GM12878 (cell line): Measurements from ENCODE around the gene CAMK2N2. TPM values are rescaled to one million over a fixed set of nuclear protein-coding genes. Genes with fewer than 3 reads are reported as not detected.

Source experiments
- ATAC-seq: fragments of 200-7000 bp; cut with Tn5 transposase; 3 replicates; pipeline ENCODE4 v1.9.1; 2020; ENCODE audit warnings: mild to moderate bottlenecking, moderate library complexity
- BruUV-seq: library from RNA; stranded (reverse); fragments of 400-500 nt; replicated peaks from 2 replicates; lab custom pipeline; 2021; lab: Mats Ljungman, UMichigan
- CTCF ChIA-PET: fragments of 300-600 bp; sonication (Branson Sonifier 250); formaldehyde crosslinking; extraction: SDS; loops from one replicate; lab custom pipeline; 2021; ENCODE audit warnings: inconsistent platforms; lab: Yijun Ruan, JAX
- POLR2A ChIA-PET: fragments of 350-600 bp; formaldehyde crosslinking; extraction: SDS; loops from one replicate; lab custom pipeline; 2021; ENCODE audit warnings: inconsistent platforms; lab: Charles Lee
- RAD21 ChIA-PET: fragments of 300-600 bp; sonication (Branson Sonifier 250); formaldehyde crosslinking; loops from one replicate; lab custom pipeline; 2023; ENCODE audit warnings: antibody characterized with exemption; ENCODE audit not compliant: unreplicated experiment; lab: Charles Lee
- SMC1A ChIA-PET: fragments of 300-600 bp; sonication (Branson Sonifier 250); formaldehyde crosslinking; loops from one replicate; lab custom pipeline; 2023; ENCODE audit not compliant: unreplicated experiment, uncharacterized antibody; lab: Charles Lee
- DNase-seq: peaks from one replicate; pipeline ENCODE4 v3.0.0-alpha.2; 2011; ENCODE audit warnings: low read depth, low spot score
- FAIRE-seq: peaks from 3 replicates; lab custom pipeline; 2011; peaks lifted over from hg19 to GRCh38; lab: Jason Lieb, UNC
- H2AFZ ChIP-seq: 2 replicates; pipeline ENCODE4 v1.6.0; 2011; ENCODE audit warnings: low read depth, low read length, control low read depth; ENCODE audit not compliant: control insufficient read depth
- H3K27ac ChIP-seq: 2 replicates; pipeline ENCODE4 v1.5.1; 2011; ENCODE audit warnings: control low read depth; ENCODE audit not compliant: control insufficient read depth, insufficient read depth
- H3K27me3 ChIP-seq, 2 experiments: replicated peaks in 1 of 2; 2 replicates each; pipeline versions ENCODE4 v1.6.0 to v1.6.1; 2011; ENCODE audit warnings: low read length in 1 of 2; ENCODE audit not compliant: control insufficient read depth in 2 of 2, insufficient read depth in 2 of 2
- H3K36me3 ChIP-seq, 2 experiments: 2 replicates each; pipeline ENCODE4 v1.5.1; 2011; ENCODE audit warnings: low read length in 1 of 2; ENCODE audit not compliant: control insufficient read depth in 2 of 2, insufficient read depth in 2 of 2
- H3K4me1 ChIP-seq: 2 replicates; pipeline ENCODE4 v1.6.1; 2011; ENCODE audit warnings: mild to moderate bottlenecking, low read length, moderate library complexity, mixed read lengths; ENCODE audit not compliant: control insufficient read depth, insufficient read depth
- H3K4me2 ChIP-seq: 2 replicates; pipeline ENCODE4 v1.6.0; 2011; ENCODE audit warnings: control low read depth; ENCODE audit not compliant: control insufficient read depth, insufficient read depth
- H3K4me3 ChIP-seq: fragments of 200-600 bp; sonication (generic); 2 replicates; pipeline ENCODE4 v1.5.1; 2016
- H3K79me2 ChIP-seq: 2 replicates; pipeline ENCODE4 v1.6.0; 2011; ENCODE audit warnings: low read length; ENCODE audit not compliant: control insufficient read depth, insufficient read depth
- H3K9ac ChIP-seq: 2 replicates; pipeline ENCODE4 v1.8.0; 2011; ENCODE audit warnings: low read length, control low read depth, mixed read lengths; ENCODE audit not compliant: control insufficient read depth, insufficient read depth
- H3K9me3 ChIP-seq: replicated peaks from 3 replicates; pipeline ENCODE4 v1.5.1; 2011; ENCODE audit warnings: mild to moderate bottlenecking, low read length; ENCODE audit not compliant: control insufficient read depth, insufficient read depth
- H4K20me1 ChIP-seq: 2 replicates; pipeline ENCODE4 v1.6.0; 2011; ENCODE audit not compliant: control insufficient read depth, insufficient read depth
- CHD1 ChIP-seq: IDR thresholded peaks from 2 replicates; pipeline ENCODE4 v1.6.1; 2012; ENCODE audit warnings: low read depth, low read length, improper control_type of control experiment
- EGR1 ChIP-seq, 2 experiments: IDR thresholded peaks; 1 replicate in 1 of 2; 2 replicates in 1 of 2; pipeline ENCODE4 v1.6.1; 2011 to 2012; ENCODE audit warnings: low read depth in 2 of 2, low read length in 2 of 2, borderline replicate concordance in 1 of 2, mild to moderate bottlenecking in 1 of 2, moderate library complexity in 1 of 2
- JUND ChIP-seq: IDR thresholded peaks from 2 replicates; pipeline ENCODE4 v1.6.1; 2012; ENCODE audit warnings: low read depth, mild to moderate bottlenecking, low read length, improper control_type of control experiment, moderate library complexity
- MXI1 ChIP-seq: fragments of 150-350 bp; IDR thresholded peaks from 2 replicates; pipeline ENCODE4 v1.6.1; 2011; ENCODE audit warnings: low read depth, mild to moderate bottlenecking, inconsistent platforms, low read length, improper control_type of control experiment
- NFXL1 ChIP-seq: fragments of 450-650 bp; IDR thresholded peaks from 2 replicates; pipeline ENCODE4 v1.6.1; 2017; ENCODE audit warnings: antibody characterized with exemption, mild to moderate bottlenecking, borderline replicate concordance
- RFX5 ChIP-seq: IDR thresholded peaks from 2 replicates; pipeline ENCODE4 v1.6.1; 2011; ENCODE audit warnings: low read depth, low read length, improper control_type of control experiment
- SIX5 ChIP-seq: IDR thresholded peaks from 2 replicates; pipeline ENCODE4 v1.6.1; 2011; ENCODE audit warnings: mild to moderate bottlenecking, low read depth, low read length, moderate library complexity; ENCODE audit not compliant: severe bottlenecking
- STAT1 ChIP-seq: fragments of 450-650 bp; conservative IDR thresholded peaks from 2 replicates; pipeline ENCODE4 v1.6.1; 2014; ENCODE audit warnings: antibody characterized with exemption, mild to moderate bottlenecking
- TCF3 ChIP-seq: IDR thresholded peaks from 2 replicates; pipeline ENCODE4 v1.6.1; 2012; ENCODE audit warnings: low read depth, mild to moderate bottlenecking, low read length, borderline replicate concordance; ENCODE audit not compliant: insufficient read depth
- WGBS: methylation state at CpG from one replicate; pipeline ENCODE4 v1.1.6; 2016; ENCODE audit warnings: low lambda C conversion rate; ENCODE audit not compliant: insufficient replicate concordance, insufficient coverage; ENCODE audit errors: missing lambda C conversion rate; 5-methylcytosine and 5-hydroxymethylcytosine counted together
- in situ Hi-C: fragments of 300-500 bp; cut with MboI; formaldehyde crosslinking; loops from 9 replicates; pipeline ENCODE4 v1.14.3; 2018; ENCODE audit warnings: mixed read lengths
- intact Hi-C: fragments of 100-400 bp; cut with micrococcal nuclease; formaldehyde crosslinking; loops from one replicate; pipeline ENCODE4 v1.14.2; 2022; ENCODE audit not compliant: unreplicated experiment
- polyA plus RNA-seq, 11 experiments: library from polyadenylated mRNA; depleted of rRNA in 4 of 11; unstranded in 6 of 11; stranded (reverse) in 5 of 11; fragments of >200 nt; fragmentation: Nextera tagmentation in 4 of 11; fragmentation: Illumina TruSeq in 1 of 11; extraction: Ambion mirVana in 4 of 11; extraction: Trizol in 1 of 11; gene quantifications; 1 replicate in 1 of 11; 2 replicates in 10 of 11; pipeline versions ENCODE4 v1.2.1 to v1.2.3, GENCODE V29; 2011 to 2016; ENCODE audit warnings: inconsistent platforms in 2 of 11, missing spikeins in 2 of 11, low read depth in 1 of 11
- total RNA-seq, 4 experiments: library from RNA; depleted of rRNA in 3 of 4; stranded (reverse); fragments of >200 nt in 3 of 4; fragmentation: Illumina TruSeq in 1 of 4; extraction: Trizol in 1 of 4; gene quantifications; 2 replicates each; pipeline versions ENCODE4 v1.2.1 to v1.2.3, GENCODE V29; 2013 to 2021
- TF ChIP-seq, protein P1 (sequence below): fragments of 150-350 bp; IDR thresholded peaks from 2 replicates; pipeline ENCODE4 v1.6.1; 2014; ENCODE audit warnings: mild to moderate bottlenecking, low read depth, low read length
- TF ChIP-seq, protein P2 (sequence below): fragments of 450-650 bp; IDR thresholded peaks from 2 replicates; pipeline ENCODE4 v1.6.1; 2017; ENCODE audit warnings: mild to moderate bottlenecking, low read depth, inconsistent platforms; ENCODE audit not compliant: poor library complexity, severe bottlenecking

The CAMK2N2 gene
- total and polyA plus RNA-seq, 10 of the 15 experiments (the other 5 are each of a cell fraction or from before 2014, with no cell fraction given), result 0.06 to 1.4 (median 0.45) TPM; not detected in 1

DNA sequence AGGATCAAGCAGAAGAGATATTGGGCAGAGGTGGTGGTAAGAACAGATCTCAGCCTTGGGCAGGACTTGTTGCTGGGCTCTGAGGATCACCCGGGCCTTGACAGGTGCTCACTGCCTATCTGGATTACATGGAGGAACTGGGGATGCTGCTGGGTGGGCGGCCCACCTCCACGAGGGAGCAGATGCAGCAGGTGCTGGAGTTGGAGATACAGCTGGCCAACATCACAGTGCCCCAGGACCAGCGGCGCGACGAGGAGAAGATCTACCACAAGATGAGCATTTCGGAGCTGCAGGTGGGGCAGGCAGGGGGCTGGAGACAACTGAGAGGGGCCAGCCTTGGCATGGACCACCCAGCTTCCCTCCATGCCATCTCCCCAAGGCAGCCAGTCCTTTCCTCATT lies 22.3 kb upstream of the CAMK2N2 start:
- BruUV-seq, result no TSS peak
- no peak for ATAC-seq
- POLR2A ChIA-PET, result no interaction called here
- Histone ChIP-seq H3K27me3 (no peaks in the 10 kb centered on the region; a peak in 2 of 4 replicates), H3K36me3 (no peaks in the 10 kb centered on the region), H2AFZ (no peak overlapping the region), H3K4me3 (no peak overlapping the region), H3K27ac (no peak overlapping the region), H3K79me2 (no peaks in the 10 kb centered on the region), H4K20me1 (no peaks in the 10 kb centered on the region), H3K4me1 (no peaks in the 10 kb centered on the region), H3K4me2 (no peak overlapping the region), H3K9ac (no peak overlapping the region), H3K9me3 (no peaks in the 10 kb centered on the region)
- no peak for FAIRE-seq
- CTCF ChIA-PET, result interaction anchor here (1.6 kb wide), 1 partner anchor 388 kb away, joined by 4 read pairs; no protein-coding TSS in a partner anchor
- intact Hi-C loops, result no loop called here
- TF ChIP-seq SIX5 (no peak), JUND (no peak), TCF3 (no peak)
- no peak for DNase-seq
- 68% methylated on average over 8 of the region's 8 CpGs for WGBS
- in situ Hi-C loops, result no loop called here
- SMC1A ChIA-PET, result no interaction called here
- RAD21 ChIA-PET, result no interaction called here

DNA sequence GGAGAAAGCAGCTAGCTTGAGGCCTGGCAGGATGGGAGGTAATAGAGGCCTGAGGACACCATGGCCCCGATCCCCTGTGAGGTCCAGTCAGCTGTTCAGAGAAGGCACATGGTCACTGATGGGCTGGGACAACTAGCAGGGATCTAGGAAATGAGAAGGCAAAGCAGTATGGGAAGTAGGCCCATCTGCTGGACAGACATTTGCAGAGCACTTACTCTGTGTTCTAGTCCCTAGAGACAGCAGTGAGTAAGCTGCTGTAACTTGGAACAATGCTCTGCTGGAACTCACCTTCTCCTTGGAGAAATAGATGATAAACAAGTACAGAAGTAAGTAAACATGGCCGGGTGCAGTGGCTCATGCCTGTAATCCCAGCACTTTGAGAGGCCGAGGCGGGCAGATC lies 21.6 kb upstream of the CAMK2N2 start:
- Histone ChIP-seq H3K27me3 (no peaks in the 10 kb centered on the region; a peak in 2 of 4 replicates), H3K79me2 (no peaks in the 10 kb centered on the region), H2AFZ (no peak overlapping the region), H3K4me3 (no peak overlapping the region), H3K4me2 (no peak overlapping the region), H4K20me1 (no peaks in the 10 kb centered on the region), H3K9me3 (no peaks in the 10 kb centered on the region), H3K9ac (no peak overlapping the region), H3K36me3 (no peaks in the 10 kb centered on the region), H3K4me1 (no peaks in the 10 kb centered on the region), H3K27ac (no peak overlapping the region)
- intact Hi-C loops, result no loop called here
- no peak for FAIRE-seq
- CTCF ChIA-PET, result interaction anchor here (1.3 kb wide), 1 partner anchor 387 kb away, joined by 5 read pairs; no protein-coding TSS in a partner anchor
- BruUV-seq, result no TSS peak
- POLR2A ChIA-PET, result interaction anchor here (0.5 kb wide), 1 partner anchor 9 kb away, joined by 4 read pairs; no protein-coding TSS in a partner anchor
- in situ Hi-C loops, result no loop called here
- ATAC-seq, result no peak
- SMC1A ChIA-PET, result no interaction called here
- no peak for DNase-seq
- RAD21 ChIA-PET, result no interaction called here
- 59% methylated on average over 4 of the region's 4 CpGs for WGBS
- TF ChIP-seq EGR1 (IDR thresholded peaks at IDR 0.05; ENCODE audit: borderline replicate concordance in 1 of 2, low read depth in 2 of 2, low read length in 2 of 2), result no peak
- no peak for TF ChIP-seq RFX5
- TF ChIP-seq CHD1, result no peak
- TF ChIP-seq, protein P1, sequence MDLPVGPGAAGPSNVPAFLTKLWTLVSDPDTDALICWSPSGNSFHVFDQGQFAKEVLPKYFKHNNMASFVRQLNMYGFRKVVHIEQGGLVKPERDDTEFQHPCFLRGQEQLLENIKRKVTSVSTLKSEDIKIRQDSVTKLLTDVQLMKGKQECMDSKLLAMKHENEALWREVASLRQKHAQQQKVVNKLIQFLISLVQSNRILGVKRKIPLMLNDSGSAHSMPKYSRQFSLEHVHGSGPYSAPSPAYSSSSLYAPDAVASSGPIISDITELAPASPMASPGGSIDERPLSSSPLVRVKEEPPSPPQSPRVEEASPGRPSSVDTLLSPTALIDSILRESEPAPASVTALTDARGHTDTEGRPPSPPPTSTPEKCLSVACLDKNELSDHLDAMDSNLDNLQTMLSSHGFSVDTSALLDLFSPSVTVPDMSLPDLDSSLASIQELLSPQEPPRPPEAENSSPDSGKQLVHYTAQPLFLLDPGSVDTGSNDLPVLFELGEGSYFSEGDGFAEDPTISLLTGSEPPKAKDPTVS, result no peak
- TF ChIP-seq MXI1, result no peak
- no peak for TF ChIP-seq STAT1
- TF ChIP-seq NFXL1, result no peak
- TF ChIP-seq, protein P2, sequence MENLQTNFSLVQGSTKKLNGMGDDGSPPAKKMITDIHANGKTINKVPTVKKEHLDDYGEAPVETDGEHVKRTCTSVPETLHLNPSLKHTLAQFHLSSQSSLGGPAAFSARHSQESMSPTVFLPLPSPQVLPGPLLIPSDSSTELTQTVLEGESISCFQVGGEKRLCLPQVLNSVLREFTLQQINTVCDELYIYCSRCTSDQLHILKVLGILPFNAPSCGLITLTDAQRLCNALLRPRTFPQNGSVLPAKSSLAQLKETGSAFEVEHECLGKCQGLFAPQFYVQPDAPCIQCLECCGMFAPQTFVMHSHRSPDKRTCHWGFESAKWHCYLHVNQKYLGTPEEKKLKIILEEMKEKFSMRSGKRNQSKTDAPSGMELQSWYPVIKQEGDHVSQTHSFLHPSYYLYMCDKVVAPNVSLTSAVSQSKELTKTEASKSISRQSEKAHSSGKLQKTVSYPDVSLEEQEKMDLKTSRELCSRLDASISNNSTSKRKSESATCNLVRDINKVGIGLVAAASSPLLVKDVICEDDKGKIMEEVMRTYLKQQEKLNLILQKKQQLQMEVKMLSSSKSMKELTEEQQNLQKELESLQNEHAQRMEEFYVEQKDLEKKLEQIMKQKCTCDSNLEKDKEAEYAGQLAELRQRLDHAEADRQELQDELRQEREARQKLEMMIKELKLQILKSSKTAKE, result no peak
